ENCODE measurements around the gene API5.

API5 gene

DNA sequence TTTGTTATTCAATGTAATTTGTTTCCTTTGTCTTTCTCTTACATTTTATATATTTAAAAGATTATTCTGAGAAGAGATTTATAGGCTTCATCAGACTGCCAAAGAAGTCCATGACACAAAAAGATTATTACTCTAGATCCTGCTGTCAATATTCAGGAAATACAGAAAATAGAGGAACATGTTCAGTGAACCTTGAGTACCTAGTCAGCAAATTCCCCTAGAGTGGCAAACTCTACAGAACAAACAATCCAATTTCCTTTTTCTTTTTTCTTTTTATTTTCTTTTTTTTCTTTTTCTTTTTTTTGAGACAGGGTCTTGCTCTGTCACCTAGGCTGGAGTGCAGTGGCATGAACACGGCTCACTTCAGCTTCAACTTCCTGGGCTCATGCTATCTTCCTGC, 70.8 kb downstream of the API5 start:
- TF ChIP-seq SIN3A (IDR thresholded peaks at IDR 0.05; ENCODE audit: borderline replicate concordance, insufficient read depth, low read length) (no peak), FOXP2 (optimal IDR thresholded peaks at IDR 0.05; ENCODE audit: borderline replicate concordance, extremely low read depth, extremely low read length, insufficient read depth) (no peak), POLR2AphosphoS5 (IDR thresholded peaks at IDR 0.05; ENCODE audit: low read depth, low read length) (no peak), TAF1 (IDR thresholded peaks at IDR 0.05; ENCODE audit: borderline replicate concordance, insufficient read depth, low read length) (no peak)
- TF ChIP-seq, protein P1, sequence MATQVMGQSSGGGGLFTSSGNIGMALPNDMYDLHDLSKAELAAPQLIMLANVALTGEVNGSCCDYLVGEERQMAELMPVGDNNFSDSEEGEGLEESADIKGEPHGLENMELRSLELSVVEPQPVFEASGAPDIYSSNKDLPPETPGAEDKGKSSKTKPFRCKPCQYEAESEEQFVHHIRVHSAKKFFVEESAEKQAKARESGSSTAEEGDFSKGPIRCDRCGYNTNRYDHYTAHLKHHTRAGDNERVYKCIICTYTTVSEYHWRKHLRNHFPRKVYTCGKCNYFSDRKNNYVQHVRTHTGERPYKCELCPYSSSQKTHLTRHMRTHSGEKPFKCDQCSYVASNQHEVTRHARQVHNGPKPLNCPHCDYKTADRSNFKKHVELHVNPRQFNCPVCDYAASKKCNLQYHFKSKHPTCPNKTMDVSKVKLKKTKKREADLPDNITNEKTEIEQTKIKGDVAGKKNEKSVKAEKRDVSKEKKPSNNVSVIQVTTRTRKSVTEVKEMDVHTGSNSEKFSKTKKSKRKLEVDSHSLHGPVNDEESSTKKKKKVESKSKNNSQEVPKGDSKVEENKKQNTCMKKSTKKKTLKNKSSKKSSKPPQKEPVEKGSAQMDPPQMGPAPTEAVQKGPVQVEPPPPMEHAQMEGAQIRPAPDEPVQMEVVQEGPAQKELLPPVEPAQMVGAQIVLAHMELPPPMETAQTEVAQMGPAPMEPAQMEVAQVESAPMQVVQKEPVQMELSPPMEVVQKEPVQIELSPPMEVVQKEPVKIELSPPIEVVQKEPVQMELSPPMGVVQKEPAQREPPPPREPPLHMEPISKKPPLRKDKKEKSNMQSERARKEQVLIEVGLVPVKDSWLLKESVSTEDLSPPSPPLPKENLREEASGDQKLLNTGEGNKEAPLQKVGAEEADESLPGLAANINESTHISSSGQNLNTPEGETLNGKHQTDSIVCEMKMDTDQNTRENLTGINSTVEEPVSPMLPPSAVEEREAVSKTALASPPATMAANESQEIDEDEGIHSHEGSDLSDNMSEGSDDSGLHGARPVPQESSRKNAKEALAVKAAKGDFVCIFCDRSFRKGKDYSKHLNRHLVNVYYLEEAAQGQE (IDR thresholded peaks at IDR 0.05; ENCODE audit: insufficient read depth in 1 of 2, low read depth in 2 of 2, low read length in 2 of 2) = no peak

GRCh38 chr11:43384393-43384792, 72.6 kb downstream of the API5 start:
- TF ChIP-seq, protein P1 (IDR thresholded peaks at IDR 0.05; ENCODE audit: insufficient read depth in 1 of 2, low read depth in 2 of 2, low read length in 2 of 2) = no peak
- TF ChIP-seq SIN3A (IDR thresholded peaks at IDR 0.05; ENCODE audit: borderline replicate concordance, insufficient read depth, low read length) = no peak
- no peak for TF ChIP-seq TAF1 (IDR thresholded peaks at IDR 0.05; ENCODE audit: borderline replicate concordance, insufficient read depth, low read length)

DNA sequence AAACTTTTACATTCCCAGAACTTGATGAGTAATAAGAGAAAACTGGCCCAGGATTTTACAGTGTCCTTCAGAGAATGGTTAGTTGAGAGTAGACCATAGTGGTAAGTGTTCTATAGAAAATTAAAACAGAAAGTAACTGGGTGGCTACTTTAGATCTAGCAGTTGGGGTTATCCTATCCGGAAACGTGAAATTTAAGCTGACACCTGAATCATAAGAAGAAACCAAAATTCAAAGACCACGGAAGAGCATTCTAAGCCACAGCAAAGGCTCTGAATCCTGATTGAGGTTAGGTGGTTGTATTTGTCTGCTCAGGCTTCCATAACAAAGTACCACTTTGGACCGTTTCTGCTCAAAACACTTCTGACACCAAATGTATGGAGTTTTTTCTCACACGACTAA, 80.9 kb downstream of the API5 start:
- TF ChIP-seq FOXP2 (optimal IDR thresholded peaks at IDR 0.05; ENCODE audit: borderline replicate concordance, extremely low read depth, extremely low read length, insufficient read depth) (no peak), TAF1 (IDR thresholded peaks at IDR 0.05; ENCODE audit: borderline replicate concordance, insufficient read depth, low read length) (no peak), SIN3A (IDR thresholded peaks at IDR 0.05; ENCODE audit: borderline replicate concordance, insufficient read depth, low read length) (no peak), POLR2AphosphoS5 (IDR thresholded peaks at IDR 0.05; ENCODE audit: low read depth, low read length) (no peak)
- TF ChIP-seq, protein P1 (IDR thresholded peaks at IDR 0.05; ENCODE audit: insufficient read depth in 1 of 2, low read depth in 2 of 2, low read length in 2 of 2) = no peak

- TF ChIP-seq, protein P1 (IDR thresholded peaks at IDR 0.05; ENCODE audit: insufficient read depth in 1 of 2, low read depth in 2 of 2, low read length in 2 of 2) = no peak
- no peak for TF ChIP-seq FOXP2 (optimal IDR thresholded peaks at IDR 0.05; ENCODE audit: borderline replicate concordance, extremely low read depth, extremely low read length, insufficient read depth)
- no peak for TF ChIP-seq POLR2AphosphoS5 (IDR thresholded peaks at IDR 0.05; ENCODE audit: low read depth, low read length)
- TF ChIP-seq TAF1 (IDR thresholded peaks at IDR 0.05; ENCODE audit: borderline replicate concordance, insufficient read depth, low read length) = no peak
- TF ChIP-seq SIN3A (IDR thresholded peaks at IDR 0.05; ENCODE audit: borderline replicate concordance, insufficient read depth, low read length) = no peak
These were observed 82.1 kb downstream of the API5 start for GRCh38 chr11:43393765-43394355.
